ENCODE data around the gene ACTR10. TPM values are rescaled to one million over a fixed set of nuclear protein-coding genes. Genes with fewer than 3 reads are reported as not detected.

The ACTR10 gene
- total RNA-seq, 1 experiment from 2014 or later: 56.0 TPM

DNA sequence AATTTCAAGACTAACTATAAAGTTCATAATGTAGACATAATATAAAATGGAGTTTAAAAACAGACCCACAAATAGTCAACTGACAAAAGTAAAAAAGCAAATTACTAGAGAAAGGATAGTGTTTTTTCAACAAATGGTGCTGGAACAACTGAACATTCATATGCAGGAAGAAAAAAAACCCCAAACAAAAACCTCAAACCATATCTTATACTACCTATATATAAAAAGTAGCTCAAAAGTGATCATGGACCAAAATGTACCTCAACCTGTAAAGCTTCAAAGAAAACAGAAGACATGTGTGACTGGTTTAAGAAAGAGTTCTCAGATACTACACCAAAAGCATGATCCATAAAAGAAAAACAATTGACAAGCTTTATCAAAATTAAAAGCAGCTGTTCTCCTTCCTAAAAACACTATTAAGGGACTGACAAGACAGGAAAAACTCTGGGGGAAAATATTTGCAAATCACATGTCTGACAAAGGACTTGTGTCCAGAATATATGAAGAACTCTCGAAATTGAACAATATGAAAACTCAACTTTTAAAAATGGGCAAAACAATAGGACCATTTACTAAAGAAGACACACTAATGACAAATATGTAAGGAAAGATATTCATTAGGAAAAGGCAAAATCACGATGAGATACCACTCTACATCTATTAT, 75.7 kb downstream of the ACTR10 start:
- DNase-seq (ENCODE audit: low spot score): no peak
- in situ Hi-C loops (cut with HindIII; ENCODE audit: low sequenced_read_pairs): no loop called here

DNA sequence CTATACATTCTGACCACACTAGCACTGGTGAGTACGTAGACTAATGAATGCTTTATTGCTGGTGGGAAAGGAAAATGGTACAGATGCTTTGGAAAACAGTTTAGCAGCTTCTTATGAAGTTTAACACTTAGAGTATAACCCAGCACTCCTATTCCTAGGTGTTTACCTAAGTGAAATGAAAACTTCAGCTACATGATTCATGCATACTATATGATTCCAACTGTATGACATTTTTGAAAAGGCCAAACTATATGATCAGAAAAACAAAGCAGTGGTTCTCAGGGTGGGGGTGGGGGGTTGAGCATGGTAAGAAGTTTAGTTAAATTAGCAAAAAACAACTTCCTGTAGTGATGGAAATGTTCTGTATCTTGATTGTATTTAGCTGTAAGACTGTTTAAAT, 76.3 kb downstream of the ACTR10 start:
- in situ Hi-C loops (cut with HindIII; ENCODE audit: low sequenced_read_pairs): no loop called here
- no peak for DNase-seq (ENCODE audit: low spot score)

DNA sequence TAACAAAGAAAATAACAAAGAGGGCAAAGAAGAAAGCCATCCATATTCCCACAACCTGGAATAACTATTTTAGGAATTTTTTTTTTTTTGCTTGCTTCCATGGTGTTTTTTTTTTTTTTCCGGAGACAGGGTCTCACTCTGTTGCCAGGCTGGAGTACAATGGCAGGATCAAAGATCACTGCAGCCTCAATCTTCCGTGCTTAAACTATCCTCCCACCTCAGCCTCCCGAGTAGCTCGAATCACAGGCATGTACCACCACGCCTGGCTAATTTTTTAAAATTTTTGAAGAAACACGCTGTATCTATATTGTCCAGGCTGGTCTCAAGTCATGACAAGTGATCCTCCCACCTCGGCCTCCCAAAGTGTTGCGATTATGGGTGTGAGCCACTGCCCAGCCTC, 78.2 kb downstream of the ACTR10 start:
- in situ Hi-C loops (cut with HindIII; ENCODE audit: low sequenced_read_pairs): no loop called here
- DNase-seq (ENCODE audit: low spot score): no peak

DNA sequence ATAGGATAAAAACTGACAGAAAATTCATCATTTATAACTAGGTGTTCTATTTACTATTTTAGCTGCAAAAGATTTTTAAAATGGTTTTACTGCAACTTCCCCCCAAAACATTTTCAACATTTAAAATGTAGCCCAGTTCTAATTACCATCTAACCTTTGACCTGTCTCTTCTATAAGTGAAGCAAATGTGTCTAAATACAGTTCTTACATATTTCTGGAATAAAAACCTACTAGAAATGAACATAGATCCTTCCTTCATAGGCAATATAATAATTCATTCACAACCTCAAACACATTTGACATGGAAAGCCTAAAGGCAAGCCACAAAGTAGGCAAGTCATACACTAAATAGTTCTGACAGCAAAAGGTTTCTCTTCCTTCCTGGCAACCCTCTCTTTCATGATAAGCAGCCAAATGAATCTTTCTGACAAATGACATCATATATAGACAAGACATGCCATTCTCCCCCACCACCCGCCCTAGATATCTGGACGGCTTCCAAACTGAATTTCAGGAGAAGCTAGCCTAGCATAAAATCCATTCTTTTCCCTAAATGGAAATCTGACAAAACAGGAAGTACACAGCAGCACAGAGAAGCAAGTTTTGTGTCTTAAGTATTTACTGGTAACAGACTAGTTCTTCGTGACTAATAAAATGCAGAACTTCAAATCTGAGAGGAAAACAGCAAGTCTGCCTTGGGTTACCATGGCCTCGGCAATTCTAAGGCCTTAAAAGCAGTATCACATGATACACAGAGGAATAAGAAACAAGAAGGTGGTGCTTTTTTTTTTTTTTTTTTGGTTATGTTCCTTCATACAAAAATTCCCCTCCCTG, 81.2 kb downstream of the ACTR10 start:
- DNase-seq (ENCODE audit: low spot score): peak; percentile 46

DNA sequence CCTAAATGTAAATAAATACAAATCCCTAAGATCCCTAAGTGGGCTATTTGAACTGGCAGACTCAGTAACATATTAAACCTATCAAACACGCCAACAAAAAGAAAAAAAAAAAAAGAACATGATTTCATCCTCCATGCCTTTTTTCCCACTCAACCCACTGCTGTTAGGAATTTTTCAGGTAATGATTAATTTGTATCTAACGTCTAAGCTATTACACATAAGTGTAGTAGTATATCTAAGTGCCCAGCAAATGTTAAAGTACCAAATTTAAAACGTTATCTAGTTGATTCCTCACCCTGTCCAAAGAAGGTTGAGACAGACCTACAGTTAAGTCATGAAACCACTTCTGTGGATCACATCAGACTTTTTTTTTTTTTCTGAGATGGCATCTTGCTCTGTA, 82.0 kb downstream of the ACTR10 start:
- in situ Hi-C loops (cut with HindIII; ENCODE audit: low sequenced_read_pairs): no loop called here
- DNase-seq (ENCODE audit: low spot score): no peak

More for the DNA sequence above, 81.2 kb downstream of the ACTR10 start:
- in situ Hi-C loops (cut with HindIII; ENCODE audit: low sequenced_read_pairs): no loop called here

DNA sequence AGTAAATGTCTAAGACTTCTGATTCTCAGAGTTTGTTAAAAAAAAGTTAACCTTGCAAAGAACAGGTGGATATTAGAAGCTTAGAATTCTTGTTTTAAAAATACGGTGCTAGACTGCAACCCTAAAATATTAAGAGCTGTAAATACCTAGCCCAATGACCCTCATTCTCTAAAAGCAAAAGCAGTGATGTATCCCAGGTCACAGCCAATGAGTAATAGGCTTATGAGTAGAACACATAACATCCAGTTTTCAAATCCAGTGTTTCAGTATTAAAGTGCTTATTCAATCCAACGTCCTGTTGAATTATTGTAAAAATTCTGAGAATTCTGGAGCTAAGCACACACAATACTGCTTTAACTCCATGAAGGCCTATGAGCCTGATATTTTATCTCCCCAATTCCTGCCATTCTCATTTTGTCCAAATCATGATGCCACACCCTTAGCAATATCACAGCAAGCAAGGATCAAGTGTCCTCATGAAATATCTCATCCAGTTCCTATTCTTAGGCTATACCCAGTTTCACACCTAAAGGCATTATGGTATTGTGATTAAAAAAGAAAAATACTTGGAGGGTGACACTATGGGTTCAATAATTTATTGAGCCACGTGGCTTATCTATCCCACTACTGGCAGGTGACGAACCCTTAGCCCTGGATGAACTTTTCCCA, 83.1 kb downstream of the ACTR10 start:
- in situ Hi-C loops (cut with HindIII; ENCODE audit: low sequenced_read_pairs): no loop called here

DNA sequence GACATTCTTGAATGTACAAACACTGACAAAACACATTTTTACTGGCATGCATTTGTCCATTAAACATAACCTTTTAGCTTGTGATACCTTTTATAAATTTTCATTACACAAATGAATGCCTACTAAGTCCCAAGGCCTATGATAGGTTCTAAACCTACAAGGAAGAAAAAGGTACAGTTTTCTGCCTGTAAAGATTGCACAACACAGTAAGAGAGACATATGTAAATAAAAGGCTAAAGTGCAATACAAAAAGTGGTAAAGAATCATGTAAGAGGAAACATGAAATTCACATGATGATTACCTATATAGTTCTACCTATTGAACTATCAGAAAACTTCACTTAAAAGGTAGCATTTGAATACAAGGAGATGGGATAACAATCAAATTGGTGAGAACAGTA, 83.8 kb downstream of the ACTR10 start:
- in situ Hi-C loops (cut with HindIII; ENCODE audit: low sequenced_read_pairs): no loop called here

More for the DNA sequence above, 83.1 kb downstream of the ACTR10 start:
- no peak for DNase-seq (ENCODE audit: low spot score)

DNA sequence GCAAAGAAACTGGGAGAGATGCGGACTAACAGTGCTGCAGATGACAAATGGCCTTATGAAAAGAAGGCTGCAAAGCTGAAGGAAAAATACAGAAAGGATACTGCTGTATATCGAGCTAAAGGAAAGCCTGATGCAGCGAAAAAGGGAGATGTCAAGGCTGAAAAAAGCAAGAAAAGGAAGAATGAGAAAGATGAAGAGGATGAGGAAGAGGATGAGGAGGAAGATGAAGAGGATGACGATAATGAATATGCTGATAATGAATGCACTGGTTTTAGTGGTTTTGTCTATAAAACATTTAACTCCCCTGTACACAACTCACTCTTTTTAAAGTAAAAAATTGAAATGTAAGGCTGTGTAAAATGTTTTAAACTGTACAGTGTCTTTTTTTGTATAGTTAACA, 85.2 kb downstream of the ACTR10 start:
- in situ Hi-C loops (cut with HindIII; ENCODE audit: low sequenced_read_pairs): no loop called here
- no peak for DNase-seq (ENCODE audit: low spot score)

More for the DNA sequence above, 83.8 kb downstream of the ACTR10 start:
- DNase-seq (ENCODE audit: low spot score): no peak

Other genes starting within 250 kb of the ACTR10 start
- gene ARMH4, start 47.9 kb upstream of the ACTR10 start, total RNA-seq (2014; rRNA removed; shearing (Covaris generic)): 2.1 and 3.7 TPM in 2 replicates
- gene PSMA3, start 44.7 kb downstream of the ACTR10 start, total RNA-seq (2014; rRNA removed; shearing (Covaris generic)): 208 and 305 TPM in 2 replicates
- 6.9 and 8.5 TPM in 2 replicates for gene ARID4A, start 98.4 kb downstream of the ACTR10 start, total RNA-seq (2014; rRNA removed; shearing (Covaris generic))
- not detected in 2 replicates for gene TOMM20L, start 195.8 kb downstream of the ACTR10 start, total RNA-seq (2014; rRNA removed; shearing (Covaris generic))
- gene TIMM9, start 227.4 kb downstream of the ACTR10 start, total RNA-seq (2014; rRNA removed; shearing (Covaris generic)): 84.4 and 90.2 TPM in 2 replicates
- 13.8 and 16.6 TPM in 2 replicates for gene KIAA0586, start 227.6 kb downstream of the ACTR10 start, total RNA-seq (2014; rRNA removed; shearing (Covaris generic))